GM12865 (cell line): ENCODE results near the gene ACOT8.
"Not testable (repeated sequence)": the region's sequence is repeated elsewhere in the genome, so short reads cannot be mapped to it uniquely, and the experiment has no call there.

Source experiments
- DNase-seq: peaks from one replicate; pipeline ENCODE4 v3.0.0; 2010; ENCODE audit warnings: low read depth
- H3K4me3 ChIP-seq: 2 replicates; pipeline ENCODE4 v1.5.1; 2011; ENCODE audit warnings: mild to moderate bottlenecking, low read depth, low read length, control low read depth
- TF ChIP-seq, protein P1 (sequence below): IDR thresholded peaks from 2 replicates; pipeline ENCODE4 v1.5.1; 2011; ENCODE audit warnings: low read length, control low read depth, low read depth, inconsistent platforms; ENCODE audit not compliant: insufficient read depth; ENCODE audit errors: missing control alignments

The ACOT8 gene

DNA sequence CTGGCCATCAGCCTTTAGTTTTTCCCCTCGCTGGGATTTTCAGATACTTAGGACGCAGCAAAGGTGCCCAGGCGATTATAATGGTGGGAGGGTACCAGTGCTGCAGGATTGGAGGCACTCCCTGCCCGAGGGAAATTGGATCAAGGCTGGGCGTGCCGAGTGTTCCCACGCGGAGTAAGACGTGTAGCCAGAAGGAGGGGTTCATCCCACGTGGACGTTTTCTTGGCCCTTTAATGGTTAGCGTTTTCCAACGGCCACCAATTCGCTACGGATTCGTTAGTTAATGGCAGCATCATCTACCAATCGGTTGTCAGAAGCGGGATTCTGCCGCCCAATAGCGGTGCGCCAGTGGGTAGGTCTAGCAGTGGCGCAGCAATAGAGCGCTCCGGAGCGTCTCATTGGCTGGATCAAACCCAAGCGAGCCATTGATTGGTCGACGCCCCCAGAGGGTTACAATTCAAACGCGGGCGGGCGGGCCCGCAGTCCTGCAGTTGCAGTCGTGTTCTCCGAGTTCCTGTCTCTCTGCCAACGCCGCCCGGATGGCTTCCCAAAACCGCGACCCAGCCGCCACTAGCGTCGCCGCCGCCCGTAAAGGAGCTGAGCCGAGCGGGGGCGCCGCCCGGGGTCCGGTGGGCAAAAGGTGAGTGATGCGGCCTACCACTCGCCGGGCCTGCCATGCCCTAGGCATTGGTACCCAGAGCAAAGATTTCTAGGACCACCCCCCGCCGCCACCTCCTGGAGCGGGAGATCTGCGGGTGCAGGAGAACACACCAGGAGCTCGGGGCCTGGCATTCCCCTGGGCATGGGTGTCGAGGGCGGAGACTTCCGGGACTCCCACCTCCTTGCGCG, 44.8 kb downstream of the ACOT8 start, which contains the start of gene UBE2C:
UBE2C (plus strand) TSS at position 488 of the 849 bp plus-strand sequence; CDS start at position 540, 52 bp downstream.
- TF ChIP-seq, protein P1, sequence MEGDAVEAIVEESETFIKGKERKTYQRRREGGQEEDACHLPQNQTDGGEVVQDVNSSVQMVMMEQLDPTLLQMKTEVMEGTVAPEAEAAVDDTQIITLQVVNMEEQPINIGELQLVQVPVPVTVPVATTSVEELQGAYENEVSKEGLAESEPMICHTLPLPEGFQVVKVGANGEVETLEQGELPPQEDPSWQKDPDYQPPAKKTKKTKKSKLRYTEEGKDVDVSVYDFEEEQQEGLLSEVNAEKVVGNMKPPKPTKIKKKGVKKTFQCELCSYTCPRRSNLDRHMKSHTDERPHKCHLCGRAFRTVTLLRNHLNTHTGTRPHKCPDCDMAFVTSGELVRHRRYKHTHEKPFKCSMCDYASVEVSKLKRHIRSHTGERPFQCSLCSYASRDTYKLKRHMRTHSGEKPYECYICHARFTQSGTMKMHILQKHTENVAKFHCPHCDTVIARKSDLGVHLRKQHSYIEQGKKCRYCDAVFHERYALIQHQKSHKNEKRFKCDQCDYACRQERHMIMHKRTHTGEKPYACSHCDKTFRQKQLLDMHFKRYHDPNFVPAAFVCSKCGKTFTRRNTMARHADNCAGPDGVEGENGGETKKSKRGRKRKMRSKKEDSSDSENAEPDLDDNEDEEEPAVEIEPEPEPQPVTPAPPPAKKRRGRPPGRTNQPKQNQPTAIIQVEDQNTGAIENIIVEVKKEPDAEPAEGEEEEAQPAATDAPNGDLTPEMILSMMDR = no peak
- H3K4me3 ChIP-seq = peak within 1 kb of the TSS; percentile 92
- peak; percentile 99 for DNase-seq

DNA sequence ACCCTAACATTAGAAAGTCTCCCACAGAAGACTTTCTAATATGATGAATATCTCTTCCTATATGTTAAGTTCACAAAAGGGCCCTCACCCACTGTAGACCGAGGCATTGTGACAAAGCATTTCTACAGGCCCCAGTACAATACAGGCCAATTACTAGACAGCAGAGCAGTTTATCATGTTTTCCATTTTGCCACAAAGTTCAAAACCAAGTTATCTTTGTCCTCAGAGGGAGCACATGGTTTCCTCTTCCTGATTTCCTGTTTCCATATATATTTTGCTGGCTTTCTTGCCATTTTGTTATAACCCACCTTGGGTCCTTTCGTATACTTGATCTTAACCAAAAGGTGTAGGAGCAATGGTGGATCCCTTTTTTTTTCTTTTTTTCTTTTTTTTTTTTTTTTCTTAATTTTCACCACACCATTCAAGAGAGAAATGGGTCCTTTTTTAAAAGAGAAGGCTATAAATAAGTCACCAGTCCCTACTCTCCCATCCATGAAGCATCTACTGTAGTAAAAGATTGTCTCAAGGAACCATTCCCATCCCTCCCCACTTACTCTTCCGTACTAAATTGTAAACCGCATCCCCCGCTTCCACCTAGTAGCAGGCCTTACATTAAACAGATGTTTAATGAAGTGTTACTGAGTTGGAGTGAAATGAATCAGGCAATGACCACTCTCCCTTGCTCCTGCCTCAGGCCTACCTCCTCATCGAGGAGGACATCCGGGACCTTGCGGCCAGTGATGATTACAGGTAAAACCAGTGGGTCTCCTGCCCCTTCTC, 46.8 kb downstream of the ACOT8 start:
- H3K4me3 ChIP-seq = no peak overlapping the region
- TF ChIP-seq, protein P1 = no peak
- DNase-seq = no peak

GRCh38 chr20:45801851-45802250, 55.3 kb downstream of the ACOT8 start:
- TF ChIP-seq, protein P1 = no peak
- no peak for DNase-seq
- H3K4me3 ChIP-seq = no peak overlapping the region

DNA sequence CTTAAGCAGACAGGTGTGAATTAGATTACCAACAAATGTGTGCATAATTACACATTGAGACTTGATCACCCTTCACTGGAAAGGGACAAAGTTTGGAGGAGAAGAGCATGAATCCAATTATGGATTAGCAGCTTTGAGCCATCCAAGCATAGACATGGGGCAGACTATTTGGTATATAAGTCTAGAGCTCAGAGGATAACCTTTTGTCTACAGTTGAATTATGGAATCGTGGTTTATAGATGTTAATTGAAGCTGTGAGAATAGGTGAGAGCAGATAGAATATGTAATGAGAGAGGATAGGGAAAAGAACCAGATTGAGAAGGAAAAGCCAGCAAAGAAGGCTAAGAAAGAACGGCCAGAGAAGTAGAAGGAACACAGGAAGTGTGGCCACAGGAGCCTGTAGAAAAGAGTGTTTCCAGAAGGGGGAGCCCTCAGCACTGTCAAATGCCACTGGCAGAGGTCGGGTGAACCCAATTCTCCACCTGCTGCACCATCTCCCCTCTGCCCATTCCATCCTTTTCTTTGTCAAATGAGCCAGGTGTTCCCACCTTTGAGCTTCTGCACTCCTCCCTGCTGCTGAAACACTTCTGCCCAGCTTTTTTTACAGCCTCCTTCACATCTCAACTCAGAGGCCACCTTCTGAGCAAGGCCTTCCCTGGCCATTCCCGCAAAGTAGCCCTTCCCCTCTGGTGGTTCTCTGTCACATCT, 58.1 kb downstream of the ACOT8 start:
- DNase-seq = peak; percentile 69
- no peak overlapping the region for H3K4me3 ChIP-seq
- TF ChIP-seq, protein P1 = peak; percentile 81

- DNase-seq, H3K4me3 ChIP-seq: not testable (repeated sequence)
Measured at GRCh38 chr20:45797955-45798354, 59.2 kb downstream of the ACOT8 start.

DNA sequence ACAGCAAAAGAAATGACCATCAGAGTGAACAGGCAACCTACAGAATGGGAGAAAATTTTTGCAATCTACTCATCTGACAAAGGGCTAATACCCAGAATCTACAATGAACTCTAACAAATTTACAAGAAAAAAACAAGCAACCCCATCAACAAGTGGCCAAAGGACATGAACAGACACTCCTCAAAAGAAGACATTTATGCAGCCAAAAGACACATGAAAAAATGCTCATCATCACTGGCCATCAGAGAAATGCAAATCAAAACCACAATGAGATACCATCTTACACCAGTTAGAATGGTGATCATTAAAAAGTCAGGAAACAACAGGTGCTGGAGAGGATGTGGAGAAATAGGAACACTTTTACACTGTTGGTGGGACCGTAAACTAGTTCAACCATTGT, 59.7 kb downstream of the ACOT8 start:
- H3K4me3 ChIP-seq, DNase-seq: not testable (repeated sequence)

DNA sequence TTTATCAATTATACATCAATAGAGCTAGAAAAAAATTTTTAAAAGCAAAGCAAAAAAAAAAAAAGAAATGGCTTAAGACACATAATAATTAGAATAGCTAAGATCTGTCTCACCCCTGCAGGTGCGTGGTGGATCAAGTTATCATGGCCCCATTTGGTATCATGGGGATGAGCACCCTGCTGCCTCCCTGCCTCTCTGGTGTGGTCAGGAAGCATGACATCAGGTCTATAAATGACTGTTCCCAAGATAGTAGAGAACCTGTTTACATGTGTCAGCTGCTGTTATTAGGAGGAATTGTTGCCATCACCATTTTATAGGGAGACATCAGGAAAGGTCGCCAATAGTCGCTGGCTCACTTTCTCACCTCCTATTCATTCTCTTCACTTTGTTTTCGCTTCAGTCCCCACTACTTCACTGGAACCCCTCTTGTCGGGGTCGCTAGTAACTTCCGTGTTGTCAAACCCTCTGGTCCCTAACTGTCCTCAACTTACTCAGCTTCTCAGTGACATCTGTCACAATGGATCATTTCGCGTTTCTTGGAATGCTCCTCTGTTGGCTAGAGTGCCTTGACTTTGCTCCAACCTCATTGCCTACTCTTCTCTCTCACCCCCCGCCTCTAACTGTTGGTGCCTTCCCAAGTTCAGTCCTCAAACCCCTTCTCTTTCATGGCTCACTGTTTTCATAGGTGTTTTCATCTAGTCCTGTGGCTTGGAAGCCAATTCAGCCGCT, 60.7 kb downstream of the ACOT8 start:
- H3K4me3 ChIP-seq = no peak overlapping the region
- DNase-seq = no peak
- TF ChIP-seq, protein P1 = no peak
